Hepatocyte (in vitro differentiated cells): ENCODE measurements around the gene ARHGAP26. TPM values are rescaled to one million over a fixed set of nuclear protein-coding genes. Genes with fewer than 3 reads are reported as not detected.
A peak's percentile ranks its signal among the peaks of the same experiment; 100 is the strongest.

ENCODE experiments used
- DNase-seq: peaks from one replicate; pipeline ENCODE4 v3.0.0-alpha.2; 2016; ENCODE audit warnings: low spot score
- H2AFZ ChIP-seq: fragments of 200-600 bp; sonication (generic); 2 replicates; pipeline ENCODE4 v1.6.0; 2016; ENCODE audit warnings: antibody characterized with exemption, mild to moderate bottlenecking
- H3K27ac ChIP-seq: fragments of 200-600 bp; sonication (generic); 2 replicates; pipeline ENCODE4 v1.5.1; 2016; ENCODE audit warnings: mild to moderate bottlenecking
- H3K27me3 ChIP-seq: fragments of 200-600 bp; sonication (generic); 2 replicates; pipeline ENCODE4 v1.6.1; 2016
- H3K36me3 ChIP-seq: fragments of 200-600 bp; sonication (generic); replicated peaks from 2 replicates; pipeline ENCODE4 v1.5.1; 2016; ENCODE audit warnings: low read depth; ENCODE audit not compliant: insufficient read depth
- H3K4me1 ChIP-seq: fragments of 200-600 bp; sonication (generic); 2 replicates; pipeline ENCODE4 v1.5.1; 2016; ENCODE audit warnings: mild to moderate bottlenecking, moderate library complexity; ENCODE audit not compliant: insufficient read depth
- H3K4me2 ChIP-seq: fragments of 200-600 bp; sonication (generic); 2 replicates; pipeline ENCODE4 v1.6.0; 2016
- H3K4me3 ChIP-seq: fragments of 200-600 bp; sonication (generic); 2 replicates; pipeline ENCODE4 v1.5.1; 2016; ENCODE audit warnings: mild to moderate bottlenecking
- H3K79me2 ChIP-seq: fragments of 200-600 bp; sonication (generic); 2 replicates; pipeline ENCODE4 v1.6.0; 2017; ENCODE audit warnings: mild to moderate bottlenecking
- H3K9me2 ChIP-seq: fragments of 200-600 bp; sonication (generic); replicated peaks from 2 replicates; pipeline ENCODE4 v1.6.0; 2017; ENCODE audit warnings: mild to moderate bottlenecking; ENCODE audit not compliant: insufficient read depth
- H3K9me3 ChIP-seq: fragments of 200-600 bp; sonication (generic); 2 replicates; pipeline ENCODE4 v1.5.1; 2016; ENCODE audit warnings: low read depth, mild to moderate bottlenecking
- H4K20me1 ChIP-seq: fragments of 200-600 bp; sonication (generic); 2 replicates; pipeline ENCODE4 v1.6.0; 2016; ENCODE audit warnings: mild to moderate bottlenecking; ENCODE audit not compliant: insufficient read depth, poor library complexity, severe bottlenecking
- CTCF ChIP-seq: fragments of 200-600 bp; sonication (generic); IDR thresholded peaks from 2 replicates; pipeline ENCODE4 v1.5.1; 2016; ENCODE audit warnings: antibody characterized with exemption, mild to moderate bottlenecking; ENCODE audit not compliant: poor library complexity
- EZH2 ChIP-seq: fragments of 200-600 bp; sonication (generic); IDR thresholded peaks from 2 replicates; pipeline ENCODE4 v1.6.1; 2016; ENCODE audit warnings: antibody characterized with exemption, mild to moderate bottlenecking, borderline replicate concordance
- EZH2phosphoT487 ChIP-seq: fragments of 200-600 bp; sonication (generic); IDR thresholded peaks from one replicate; pipeline ENCODE4 v1.6.1; 2018; ENCODE audit warnings: antibody characterized with exemption, mild to moderate bottlenecking, low read depth, moderate library complexity; ENCODE audit not compliant: unreplicated experiment, severe bottlenecking
- WGBS: methylation state at CpG from one replicate; pipeline ENCODE4 v1.1.6; 2016; ENCODE audit warnings: low lambda C conversion rate; ENCODE audit errors: missing lambda C conversion rate; 5-methylcytosine and 5-hydroxymethylcytosine counted together
- polyA plus RNA-seq: library from polyadenylated mRNA; unstranded; fragments of >200 nt; fragmentation: Nextera tagmentation; extraction: Ambion mirVana; gene quantifications from 2 replicates; pipeline ENCODE4 v1.2.1, GENCODE V29; 2016
- total RNA-seq: library from RNA; depleted of rRNA; stranded (reverse); fragments of >200 nt; gene quantifications from 2 replicates; pipeline ENCODE4 v1.2.3, GENCODE V29; 2014

ARHGAP26 gene
- total and polyA plus RNA-seq, 2 experiments from 2014 or later, result 16.5 to 19.8 TPM

DNA sequence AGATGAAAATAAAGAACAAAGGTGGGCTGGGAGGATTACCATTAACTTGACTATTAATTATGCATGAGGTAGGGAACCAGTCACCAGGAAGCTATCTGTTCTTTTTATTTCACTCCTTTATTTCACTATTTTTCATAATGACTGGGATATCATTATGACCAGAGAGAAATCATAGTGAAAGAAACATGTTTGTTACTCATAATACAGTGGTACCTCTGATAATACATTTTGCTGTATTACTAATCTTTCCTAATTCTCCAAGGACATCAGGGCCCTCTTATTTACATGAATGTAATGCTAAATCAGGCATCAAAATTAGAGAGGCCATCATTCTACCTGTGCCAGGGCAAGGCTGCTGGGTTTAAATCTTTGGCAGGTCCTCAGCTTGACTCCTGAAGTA lies 379.6 kb downstream of the ARHGAP26 start:
- TF ChIP-seq CTCF (no peak), EZH2phosphoT487 (no peak), EZH2 (no peak)
- H3K4me2 ChIP-seq, result no peak overlapping the region
- H3K79me2 ChIP-seq, result no peaks in the 10 kb centered on the region
- no peak overlapping the region for H3K4me3 ChIP-seq
- H3K27me3 ChIP-seq, result no peaks in the 10 kb centered on the region
- DNase-seq, result no peak
- no peak overlapping the region for H2AFZ ChIP-seq
- H4K20me1 ChIP-seq, result no peaks in the 10 kb centered on the region
- H3K9me3 ChIP-seq, result no peaks in the 10 kb centered on the region
- no peaks in the 10 kb centered on the region for H3K9me2 ChIP-seq
- no peaks in the 10 kb centered on the region for H3K36me3 ChIP-seq
- H3K27ac ChIP-seq, result peak overlapping the region; percentile 47
- peaks cover 25% of the 10 kb centered on the region for H3K4me1 ChIP-seq

DNA sequence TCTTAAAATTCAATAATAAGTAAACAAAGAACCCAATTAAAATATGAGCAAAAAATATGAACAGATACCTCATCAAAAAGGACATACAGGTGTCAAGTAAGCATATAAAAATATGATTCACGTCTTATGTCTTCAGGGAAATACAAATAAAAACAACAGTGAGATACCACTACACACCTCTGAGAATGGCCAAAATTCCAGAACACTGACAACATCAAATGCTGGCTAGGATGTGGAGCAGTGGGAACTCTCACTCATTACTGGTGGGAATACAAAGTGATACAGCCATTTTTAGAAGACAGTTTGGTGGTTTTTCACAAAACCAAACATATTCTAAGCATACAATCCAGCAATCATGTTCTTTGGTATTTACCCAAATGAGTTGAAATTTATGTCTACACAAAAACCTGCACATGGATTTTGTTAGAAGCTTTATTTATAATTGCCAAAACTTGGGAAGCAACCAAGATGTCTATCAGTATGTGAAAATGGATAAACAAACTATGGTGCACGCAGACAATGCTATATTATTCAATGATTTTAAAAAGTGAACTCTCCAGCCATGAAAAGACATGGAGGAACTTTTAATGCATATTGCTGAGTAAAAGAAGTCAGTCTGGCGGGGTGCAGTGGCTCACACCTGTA lies 381.0 kb downstream of the ARHGAP26 start:
- TF ChIP-seq EZH2 (no peak), CTCF (no peak), EZH2phosphoT487 (no peak)

DNA sequence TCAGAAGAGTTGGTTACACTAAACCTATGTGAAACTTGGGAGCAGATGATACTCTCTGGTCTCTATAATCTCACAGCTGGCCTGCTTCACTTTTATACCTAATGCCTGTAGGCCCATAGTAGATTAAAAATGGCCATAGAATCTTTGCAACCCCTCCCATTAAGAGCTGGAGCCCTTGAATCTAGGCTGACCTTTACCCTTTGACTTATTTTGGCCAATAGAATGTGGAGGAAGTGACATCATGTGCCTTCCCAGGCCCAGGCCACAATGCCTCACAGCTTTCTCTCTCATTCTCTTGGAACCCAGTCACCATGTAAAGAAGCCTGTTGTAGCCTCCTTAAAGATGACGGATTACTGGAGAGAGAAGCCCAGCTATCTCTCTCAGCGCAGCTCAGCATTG lies 382.3 kb downstream of the ARHGAP26 start:
- no peak for TF ChIP-seq EZH2
- no peak for TF ChIP-seq CTCF
- no peak for TF ChIP-seq EZH2phosphoT487
- Histone ChIP-seq H4K20me1 (no peaks in the 10 kb centered on the region), H2AFZ (no peak overlapping the region), H3K4me1 (peaks cover 18% of the 10 kb centered on the region), H3K4me2 (no peak overlapping the region), H3K9me2 (no peaks in the 10 kb centered on the region), H3K9me3 (no peaks in the 10 kb centered on the region), H3K79me2 (no peaks in the 10 kb centered on the region), H3K27ac (no peak overlapping the region), H3K4me3 (no peak overlapping the region), H3K36me3 (no peaks in the 10 kb centered on the region), H3K27me3 (no peaks in the 10 kb centered on the region)
- DNase-seq, result no peak
- WGBS, result 100% methylated on average over 2 of the region's 2 CpGs

More for the DNA sequence above, 381.0 kb downstream of the ARHGAP26 start:
- Histone ChIP-seq H3K27me3 (no peaks in the 10 kb centered on the region), H3K9me3 (no peaks in the 10 kb centered on the region), H3K27ac (no peak overlapping the region), H3K9me2 (no peaks in the 10 kb centered on the region), H3K36me3 (no peaks in the 10 kb centered on the region), H3K4me3 (no peak overlapping the region), H2AFZ (no peak overlapping the region), H3K79me2 (no peaks in the 10 kb centered on the region), H4K20me1 (no peaks in the 10 kb centered on the region), H3K4me1 (peaks cover 18% of the 10 kb centered on the region), H3K4me2 (no peak overlapping the region)
- WGBS, result 94% methylated on average over 3 of the region's 3 CpGs
- DNase-seq, result no peak
